GM19463 (cell line): ENCODE data around the gene BCCIP.

Experiments
- ATAC-seq: cut with Tn5 transposase; IDR thresholded peaks from one replicate; pipeline ENCODE4 v1.9.1; 2021; ENCODE audit warnings: mild to moderate bottlenecking, moderate library complexity; ENCODE audit not compliant: unreplicated experiment

Gene BCCIP

DNA sequence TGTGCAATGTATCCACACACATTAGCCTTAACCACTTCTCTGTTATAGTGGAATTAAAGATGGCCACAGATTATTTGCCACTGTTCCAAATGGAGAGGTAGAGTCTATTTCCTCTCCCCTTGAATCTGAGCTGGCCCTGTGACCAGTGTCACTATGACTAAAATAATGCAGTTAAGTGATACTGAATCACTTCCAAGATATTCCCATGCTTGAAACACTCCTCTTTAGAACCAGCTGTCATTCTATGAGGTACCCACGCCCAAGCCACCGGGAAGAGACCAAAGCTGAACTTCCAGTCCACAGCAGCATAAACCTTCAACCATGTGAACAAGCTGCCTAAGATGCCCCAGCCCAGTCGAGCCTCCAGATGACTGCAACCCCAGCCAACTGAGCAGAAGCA lies 59.9 kb downstream of the BCCIP start:
- ATAC-seq = no peak
